Measurements from ENCODE around the gene SCAMP2.

DNA sequence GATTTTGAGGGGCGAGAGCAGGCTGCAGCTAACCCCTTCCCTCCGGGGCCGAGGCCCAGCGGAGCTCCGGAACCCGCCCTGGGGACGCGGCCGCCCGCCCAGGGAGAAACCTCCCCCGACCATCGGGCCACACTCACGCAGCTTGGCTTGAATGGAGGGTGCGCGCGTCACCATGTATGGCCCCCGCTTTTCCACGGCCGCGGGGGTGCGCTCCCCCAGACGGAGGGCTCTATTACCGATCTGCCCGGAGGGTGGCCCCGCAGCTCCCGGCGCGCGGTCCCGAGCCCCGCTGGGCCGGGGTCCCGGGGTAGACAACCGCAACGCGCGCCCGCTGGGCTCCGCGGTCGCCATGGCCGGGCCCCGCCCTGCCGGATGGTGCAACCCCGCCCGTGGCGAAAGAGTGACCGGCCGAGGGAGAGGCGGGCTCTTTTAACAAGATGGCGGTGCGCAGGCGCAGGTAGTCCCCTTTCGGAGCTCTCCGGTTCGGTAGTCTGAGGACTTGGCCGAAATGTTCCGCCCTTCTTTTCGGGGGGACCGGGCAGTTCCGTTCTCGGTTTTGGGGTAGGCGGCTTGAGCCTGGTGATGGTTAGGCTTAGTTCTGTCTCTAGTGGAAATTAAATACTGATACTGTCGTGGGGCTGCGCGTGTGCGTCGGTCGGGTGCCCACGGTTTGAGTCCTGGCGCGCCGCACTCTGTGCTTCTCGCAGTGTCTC lies 33.4 kb upstream of the SCAMP2 start, which contains the start of gene FAM219B:
- TF ChIP-seq, protein P1, sequence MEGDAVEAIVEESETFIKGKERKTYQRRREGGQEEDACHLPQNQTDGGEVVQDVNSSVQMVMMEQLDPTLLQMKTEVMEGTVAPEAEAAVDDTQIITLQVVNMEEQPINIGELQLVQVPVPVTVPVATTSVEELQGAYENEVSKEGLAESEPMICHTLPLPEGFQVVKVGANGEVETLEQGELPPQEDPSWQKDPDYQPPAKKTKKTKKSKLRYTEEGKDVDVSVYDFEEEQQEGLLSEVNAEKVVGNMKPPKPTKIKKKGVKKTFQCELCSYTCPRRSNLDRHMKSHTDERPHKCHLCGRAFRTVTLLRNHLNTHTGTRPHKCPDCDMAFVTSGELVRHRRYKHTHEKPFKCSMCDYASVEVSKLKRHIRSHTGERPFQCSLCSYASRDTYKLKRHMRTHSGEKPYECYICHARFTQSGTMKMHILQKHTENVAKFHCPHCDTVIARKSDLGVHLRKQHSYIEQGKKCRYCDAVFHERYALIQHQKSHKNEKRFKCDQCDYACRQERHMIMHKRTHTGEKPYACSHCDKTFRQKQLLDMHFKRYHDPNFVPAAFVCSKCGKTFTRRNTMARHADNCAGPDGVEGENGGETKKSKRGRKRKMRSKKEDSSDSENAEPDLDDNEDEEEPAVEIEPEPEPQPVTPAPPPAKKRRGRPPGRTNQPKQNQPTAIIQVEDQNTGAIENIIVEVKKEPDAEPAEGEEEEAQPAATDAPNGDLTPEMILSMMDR (IDR thresholded peaks at IDR 0.05; ENCODE audit: low read depth, low read length) = no peak
- peak; percentile 89 for TF ChIP-seq POLR2A (IDR thresholded peaks at IDR 0.05; ENCODE audit: extremely low read depth, insufficient read length)
